ENCODE results near the gene ADCY5. TPM values are rescaled to one million over a fixed set of nuclear protein-coding genes. Genes with fewer than 3 reads are reported as not detected.

The ADCY5 gene
- total RNA-seq, 1 donor from 2014 or later = 6.8 TPM

GRCh38 chr3:123481722-123482457 lies 33.0 kb upstream of the ADCY5 start:
- Histone ChIP-seq H3K36me3 (ENCODE audit: control insufficient read depth in 3 of 3, insufficient read depth in 3 of 3, low read length in 3 of 3) (no peaks in the 10 kb centered on the region), H3K9ac (ENCODE audit: low read depth in 1 of 3, low read length in 3 of 3) (no peak overlapping the region), H3K4me1 (ENCODE audit: control insufficient read depth in 3 of 3, insufficient read depth in 3 of 3, low read length in 3 of 3) (peaks cover 0 to 2% (median 0%) of the 10 kb centered on the region in 3 donors), H3K27me3 (ENCODE audit: control insufficient read depth in 3 of 3, insufficient read depth in 3 of 3, low read length in 3 of 3) (peaks cover 0 to 10% (median 5%) of the 10 kb centered on the region in 3 donors), H3K4me3 (ENCODE audit: low read length in 3 of 3) (no peak overlapping the region), H3K27ac (ENCODE audit: low read depth, low read length) (no peak overlapping the region), H3K9me3 (ENCODE audit: control insufficient read depth in 3 of 3, low read length in 3 of 3) (no peaks in the 10 kb centered on the region)

DNA sequence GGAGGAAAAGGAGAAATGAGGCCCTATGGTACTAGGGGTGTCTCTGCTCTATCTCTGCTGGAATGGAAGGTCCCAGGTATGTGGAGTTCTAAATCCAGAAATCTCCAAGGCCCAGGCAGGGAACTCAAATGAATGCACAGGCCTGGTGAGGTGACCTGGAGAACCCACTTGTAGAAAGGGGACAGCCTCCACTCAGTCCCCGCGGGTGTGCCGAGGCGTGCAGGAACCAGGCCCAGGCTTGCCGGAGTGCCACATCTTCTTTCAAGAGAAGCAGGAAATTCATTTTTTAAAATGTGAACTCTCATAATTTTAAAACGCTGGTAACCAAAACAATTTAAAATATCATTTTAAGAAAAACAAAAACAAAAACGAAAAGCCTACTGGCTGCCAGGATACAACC lies 32.2 kb upstream of the ADCY5 start:
- no peak overlapping the region for H3K9ac ChIP-seq (ENCODE audit: low read depth in 1 of 3, low read length in 3 of 3)
- H3K4me3 ChIP-seq (ENCODE audit: low read length in 3 of 3) = no peak overlapping the region
- no peaks in the 10 kb centered on the region for H3K9me3 ChIP-seq (ENCODE audit: control insufficient read depth in 3 of 3, low read length in 3 of 3)
- H3K36me3 ChIP-seq (ENCODE audit: control insufficient read depth in 3 of 3, insufficient read depth in 3 of 3, low read length in 3 of 3) = no peaks in the 10 kb centered on the region
- H3K27ac ChIP-seq (ENCODE audit: low read depth, low read length) = no peak overlapping the region
- peaks cover 0 to 2% (median 0%) of the 10 kb centered on the region in 3 donors for H3K4me1 ChIP-seq (ENCODE audit: control insufficient read depth in 3 of 3, insufficient read depth in 3 of 3, low read length in 3 of 3)
- peaks cover 0 to 13% (median 7%) of the 10 kb centered on the region in 3 donors for H3K27me3 ChIP-seq (ENCODE audit: control insufficient read depth in 3 of 3, insufficient read depth in 3 of 3, low read length in 3 of 3)

- H3K9me3 ChIP-seq (ENCODE audit: control insufficient read depth in 3 of 3, low read length in 3 of 3) = no peaks in the 10 kb centered on the region
- no peaks in the 10 kb centered on the region for H3K36me3 ChIP-seq (ENCODE audit: control insufficient read depth in 3 of 3, insufficient read depth in 3 of 3, low read length in 3 of 3)
- H3K4me1 ChIP-seq (ENCODE audit: control insufficient read depth in 3 of 3, insufficient read depth in 3 of 3, low read length in 3 of 3) = peaks cover 0 to 2% (median 0%) of the 10 kb centered on the region in 3 donors
These were observed 31.5 kb upstream of the ADCY5 start for GRCh38 chr3:123480428-123480827.

DNA sequence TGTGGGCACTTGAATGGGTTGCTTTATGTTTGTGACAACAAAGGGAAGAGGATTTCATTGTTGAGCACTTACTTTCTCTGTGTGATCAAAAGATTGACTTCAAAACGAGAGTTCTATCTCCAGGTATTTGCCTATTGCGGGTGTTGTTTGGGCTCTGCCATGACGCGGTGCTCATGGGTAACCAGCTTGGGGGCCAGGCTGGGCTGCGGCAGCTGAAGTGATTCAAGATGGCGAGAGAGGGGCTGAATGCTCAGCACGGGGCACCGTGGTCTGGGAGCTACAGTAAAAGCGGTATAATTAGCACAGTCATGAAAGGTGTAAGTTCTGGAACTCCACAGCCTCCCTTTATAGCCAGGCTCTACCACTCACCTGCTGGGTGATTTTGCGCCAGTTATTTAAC lies 31.0 kb upstream of the ADCY5 start:
- Histone ChIP-seq H3K9me3 (ENCODE audit: control insufficient read depth in 3 of 3, low read length in 3 of 3) (no peaks in the 10 kb centered on the region), H3K27me3 (ENCODE audit: control insufficient read depth in 3 of 3, insufficient read depth in 3 of 3, low read length in 3 of 3) (peaks cover 0 to 13% (median 12%) of the 10 kb centered on the region in 3 donors), H3K36me3 (ENCODE audit: control insufficient read depth in 3 of 3, insufficient read depth in 3 of 3, low read length in 3 of 3) (no peaks in the 10 kb centered on the region), H3K4me1 (ENCODE audit: control insufficient read depth in 3 of 3, insufficient read depth in 3 of 3, low read length in 3 of 3) (peaks cover 0 to 2% (median 0%) of the 10 kb centered on the region in 3 donors), H3K4me3 (ENCODE audit: low read length in 3 of 3) (no peak overlapping the region), H3K9ac (ENCODE audit: low read depth in 1 of 3, low read length in 3 of 3) (no peak overlapping the region), H3K27ac (ENCODE audit: low read depth, low read length) (no peak overlapping the region)

More at GRCh38 chr3:123480428-123480827, 31.5 kb upstream of the ADCY5 start:
- H3K27ac ChIP-seq (ENCODE audit: low read depth, low read length) = no peak overlapping the region
- no peak overlapping the region for H3K9ac ChIP-seq (ENCODE audit: low read depth in 1 of 3, low read length in 3 of 3)
- H3K27me3 ChIP-seq (ENCODE audit: control insufficient read depth in 3 of 3, insufficient read depth in 3 of 3, low read length in 3 of 3) = peaks cover 0 to 13% (median 12%) of the 10 kb centered on the region in 3 donors
- H3K4me3 ChIP-seq (ENCODE audit: low read length in 3 of 3) = no peak overlapping the region

GRCh38 chr3:123478314-123478713 lies 29.4 kb upstream of the ADCY5 start:
- peaks cover 0 to 2% (median 0%) of the 10 kb centered on the region in 3 donors for H3K4me1 ChIP-seq (ENCODE audit: control insufficient read depth in 3 of 3, insufficient read depth in 3 of 3, low read length in 3 of 3)
- no peaks in the 10 kb centered on the region for H3K36me3 ChIP-seq (ENCODE audit: control insufficient read depth in 3 of 3, insufficient read depth in 3 of 3, low read length in 3 of 3)
- H3K4me3 ChIP-seq (ENCODE audit: low read length in 3 of 3) = no peak overlapping the region
- peaks cover 0 to 17% (median 14%) of the 10 kb centered on the region in 3 donors for H3K27me3 ChIP-seq (ENCODE audit: control insufficient read depth in 3 of 3, insufficient read depth in 3 of 3, low read length in 3 of 3)
- H3K27ac ChIP-seq (ENCODE audit: low read depth, low read length) = no peak overlapping the region
- H3K9ac ChIP-seq (ENCODE audit: low read depth in 1 of 3, low read length in 3 of 3) = no peak overlapping the region
- H3K9me3 ChIP-seq (ENCODE audit: control insufficient read depth in 3 of 3, low read length in 3 of 3) = no peaks in the 10 kb centered on the region

GRCh38 chr3:123476967-123477750 lies 28.3 kb upstream of the ADCY5 start:
- Histone ChIP-seq H3K9me3 (ENCODE audit: control insufficient read depth in 3 of 3, low read length in 3 of 3) (no peaks in the 10 kb centered on the region), H3K9ac (ENCODE audit: low read depth in 1 of 3, low read length in 3 of 3) (no peak overlapping the region), H3K27ac (ENCODE audit: low read depth, low read length) (no peak overlapping the region), H3K36me3 (ENCODE audit: control insufficient read depth in 3 of 3, insufficient read depth in 3 of 3, low read length in 3 of 3) (no peaks in the 10 kb centered on the region), H3K4me1 (ENCODE audit: control insufficient read depth in 3 of 3, insufficient read depth in 3 of 3, low read length in 3 of 3) (peaks cover 0 to 2% (median 0%) of the 10 kb centered on the region in 3 donors), H3K4me3 (ENCODE audit: low read length in 3 of 3) (no peak overlapping the region), H3K27me3 (ENCODE audit: control insufficient read depth in 3 of 3, insufficient read depth in 3 of 3, low read length in 3 of 3) (peaks cover 0 to 17% (median 14%) of the 10 kb centered on the region in 3 donors)

GRCh38 chr3:123475786-123476185 lies 26.9 kb upstream of the ADCY5 start:
- Histone ChIP-seq H3K9ac (ENCODE audit: low read depth in 1 of 3, low read length in 3 of 3) (no peak overlapping the region), H3K4me3 (ENCODE audit: low read length in 3 of 3) (no peak overlapping the region), H3K36me3 (ENCODE audit: control insufficient read depth in 3 of 3, insufficient read depth in 3 of 3, low read length in 3 of 3) (no peaks in the 10 kb centered on the region), H3K9me3 (ENCODE audit: control insufficient read depth in 3 of 3, low read length in 3 of 3) (no peaks in the 10 kb centered on the region), H3K4me1 (ENCODE audit: control insufficient read depth in 3 of 3, insufficient read depth in 3 of 3, low read length in 3 of 3) (peaks cover 0 to 2% (median 0%) of the 10 kb centered on the region in 3 donors), H3K27ac (ENCODE audit: low read depth, low read length) (no peak overlapping the region), H3K27me3 (ENCODE audit: control insufficient read depth in 3 of 3, insufficient read depth in 3 of 3, low read length in 3 of 3) (peaks cover 3 to 17% (median 14%) of the 10 kb centered on the region in 3 donors)

DNA sequence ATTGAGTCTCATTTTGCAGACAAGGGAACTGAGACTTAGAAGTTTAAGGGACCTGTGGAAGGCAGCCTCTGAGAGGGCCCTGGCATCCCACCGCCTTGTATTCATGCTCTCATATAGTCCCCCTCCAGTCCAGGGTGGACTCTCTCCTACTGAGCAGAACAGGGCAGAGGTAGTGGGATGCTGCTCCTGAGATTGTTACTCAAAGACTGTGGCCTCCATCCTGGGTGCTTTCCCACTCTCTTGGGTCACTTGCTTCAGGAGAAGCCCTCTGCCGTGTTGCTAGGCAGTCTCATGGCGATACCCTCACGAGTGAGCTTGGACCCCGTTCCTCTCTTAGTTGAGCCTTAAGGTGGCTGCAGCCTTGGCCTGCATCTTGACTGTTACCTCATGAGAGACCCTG lies 22.2 kb upstream of the ADCY5 start:
- H3K4me1 ChIP-seq (ENCODE audit: control insufficient read depth in 3 of 3, insufficient read depth in 3 of 3, low read length in 3 of 3) = no peaks in the 10 kb centered on the region
- no peaks in the 10 kb centered on the region for H3K9me3 ChIP-seq (ENCODE audit: control insufficient read depth in 3 of 3, low read length in 3 of 3)
- H3K27ac ChIP-seq (ENCODE audit: low read depth, low read length) = no peak overlapping the region
- no peak overlapping the region for H3K9ac ChIP-seq (ENCODE audit: low read depth in 1 of 3, low read length in 3 of 3)
- no peak overlapping the region for H3K4me3 ChIP-seq (ENCODE audit: low read length in 3 of 3)
- no peaks in the 10 kb centered on the region for H3K36me3 ChIP-seq (ENCODE audit: control insufficient read depth in 3 of 3, insufficient read depth in 3 of 3, low read length in 3 of 3)
- peaks cover 7 to 9% (median 7%) of the 10 kb centered on the region in 3 donors for H3K27me3 ChIP-seq (ENCODE audit: control insufficient read depth in 3 of 3, insufficient read depth in 3 of 3, low read length in 3 of 3)

GRCh38 chr3:123469323-123469995 lies 20.6 kb upstream of the ADCY5 start:
- no peaks in the 10 kb centered on the region for H3K4me1 ChIP-seq (ENCODE audit: control insufficient read depth in 3 of 3, insufficient read depth in 3 of 3, low read length in 3 of 3)
- no peak overlapping the region for H3K4me3 ChIP-seq (ENCODE audit: low read length in 3 of 3)
- H3K9ac ChIP-seq (ENCODE audit: low read depth in 1 of 3, low read length in 3 of 3) = no peak overlapping the region
- H3K27me3 ChIP-seq (ENCODE audit: control insufficient read depth in 3 of 3, insufficient read depth in 3 of 3, low read length in 3 of 3) = peaks cover 5 to 8% (median 7%) of the 10 kb centered on the region in 3 donors
- no peaks in the 10 kb centered on the region for H3K9me3 ChIP-seq (ENCODE audit: control insufficient read depth in 3 of 3, low read length in 3 of 3)
- no peak overlapping the region for H3K27ac ChIP-seq (ENCODE audit: low read depth, low read length)
- no peaks in the 10 kb centered on the region for H3K36me3 ChIP-seq (ENCODE audit: control insufficient read depth in 3 of 3, insufficient read depth in 3 of 3, low read length in 3 of 3)

Measured in skeletal muscle tissue (tissue), 4 donors.